GM19099 (cell line): ENCODE measurements around the gene FLYWCH1.

Experiments
- POLR2A ChIP-seq: IDR thresholded peaks from 3 replicates; pipeline ENCODE4 v1.6.1; 2011; ENCODE audit warnings: low read depth; ENCODE audit not compliant: insufficient read length; ENCODE audit errors: extremely low read depth

Gene FLYWCH1

DNA sequence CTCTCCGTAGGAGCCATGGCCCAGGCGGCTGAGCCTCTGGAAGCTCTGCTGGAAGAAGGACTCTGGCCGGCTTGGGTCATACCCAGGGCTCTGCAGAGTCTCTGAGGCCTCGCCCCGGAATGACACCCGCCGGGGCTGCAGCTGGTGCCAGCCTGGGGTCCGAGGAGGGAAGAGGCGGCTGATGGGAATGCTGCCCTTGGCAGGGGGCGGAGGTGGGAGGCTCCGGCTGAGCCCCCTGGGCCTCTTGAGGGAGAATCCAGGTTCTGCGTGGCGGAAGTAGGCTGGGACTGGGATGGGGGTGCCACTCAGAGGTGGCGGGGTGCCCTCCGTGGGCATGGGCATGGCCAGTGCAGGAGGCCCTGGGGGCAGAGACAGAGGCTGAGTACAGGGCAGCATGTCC lies 64.9 kb downstream of the FLYWCH1 start:
- TF ChIP-seq POLR2A: no peak

DNA sequence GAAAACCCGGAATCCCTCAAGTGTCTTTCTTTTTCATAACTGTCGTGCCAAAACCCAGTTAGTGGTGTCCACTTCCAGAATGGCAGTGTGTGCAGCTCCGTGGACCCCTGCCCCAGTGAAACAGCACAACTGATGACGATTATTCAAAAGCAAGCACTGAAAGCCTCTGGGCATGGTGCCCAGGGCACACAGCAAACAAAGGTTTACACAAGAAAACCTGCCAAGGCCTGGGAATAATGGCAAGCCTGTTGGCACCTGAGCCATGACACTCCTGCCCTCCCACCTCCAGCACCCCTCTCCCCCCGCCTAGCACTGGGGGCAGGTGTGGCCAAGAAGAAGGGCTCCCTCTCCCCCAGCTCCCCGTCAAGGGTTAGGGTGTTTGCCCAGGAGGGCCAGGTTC lies 65.7 kb downstream of the FLYWCH1 start:
- no peak for TF ChIP-seq POLR2A

DNA sequence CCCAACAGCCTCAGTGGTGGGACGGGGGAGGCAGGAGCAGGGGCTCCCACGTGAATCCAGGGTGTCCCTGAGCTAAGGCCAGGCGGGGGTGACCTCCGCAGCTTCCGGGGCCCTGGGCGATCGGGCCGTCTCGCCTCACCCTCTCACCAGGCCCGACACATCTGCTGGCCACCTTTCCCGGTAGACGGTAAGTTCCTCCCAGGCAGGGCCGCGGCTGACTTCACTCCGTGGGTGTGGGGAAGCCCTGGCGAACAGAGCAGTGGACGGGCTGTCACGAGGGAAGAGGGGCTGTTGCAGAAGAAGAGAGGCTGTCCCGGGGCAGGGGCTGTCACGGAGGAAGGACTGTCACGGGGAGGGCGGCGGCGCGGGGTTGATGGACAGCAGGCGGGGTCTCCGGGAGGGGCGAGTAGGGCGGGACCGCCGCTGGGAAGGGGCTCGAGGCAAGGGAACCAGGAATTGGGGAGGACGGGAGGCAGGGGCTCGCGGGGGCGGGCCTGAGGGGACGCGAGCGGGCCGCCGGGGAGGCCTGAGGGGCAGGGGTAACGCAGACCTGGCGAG lies 68.0 kb downstream of the FLYWCH1 start:
- TF ChIP-seq POLR2A: no peak

DNA sequence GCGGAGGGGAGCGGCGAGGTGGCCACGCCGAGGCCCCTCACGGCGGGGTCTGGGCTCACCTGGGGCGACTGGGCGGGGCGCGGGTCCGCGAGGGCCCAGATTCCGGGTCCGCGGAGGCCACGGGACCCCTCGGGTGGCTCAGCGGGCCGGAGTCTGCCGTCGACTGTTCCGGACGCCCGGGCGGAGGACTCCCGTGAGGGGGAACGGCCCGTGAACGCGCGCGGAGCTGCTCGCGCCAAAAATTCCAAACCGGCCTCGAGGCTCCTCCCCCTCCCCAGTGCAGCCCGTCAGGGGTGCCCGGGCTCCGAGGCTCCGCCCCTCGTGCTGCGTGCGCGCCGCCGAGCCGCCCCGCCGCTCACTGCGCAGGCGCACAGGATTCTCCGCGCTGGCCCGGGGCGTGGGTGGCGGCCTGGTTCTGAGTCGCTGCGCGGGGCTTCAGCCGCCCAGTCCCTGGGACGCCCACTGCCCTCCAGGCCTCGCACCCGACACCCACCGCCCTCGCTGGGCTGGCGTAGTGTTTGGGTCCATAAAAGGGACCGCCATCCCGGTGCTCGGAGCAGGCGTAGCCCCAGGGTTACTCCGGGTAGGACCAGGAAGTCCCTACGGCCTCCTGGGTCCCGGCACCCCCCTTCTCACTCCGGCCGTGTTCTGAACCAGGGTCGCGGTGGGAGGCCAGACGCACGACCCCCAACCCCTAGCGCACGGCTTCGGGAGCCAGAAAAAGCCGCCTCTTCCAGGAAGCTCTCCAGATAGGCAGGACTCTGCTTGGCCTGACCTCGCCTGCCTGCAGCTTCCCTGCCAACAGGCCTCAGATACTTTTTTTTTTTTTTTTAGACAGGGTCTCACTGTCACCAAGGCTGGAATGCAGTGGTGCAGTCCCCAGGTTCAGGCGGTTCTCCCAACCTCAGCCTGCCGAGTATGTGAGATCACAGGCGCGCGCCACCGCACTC lies 68.8 kb downstream of the FLYWCH1 start, which contains the start of gene PKMYT1:
PKMYT1 (minus strand) TSS at position 220 of the 950 bp plus-strand sequence. CDS start 789 bp downstream, outside the sequence.
- peak; percentile 97 for TF ChIP-seq POLR2A

DNA sequence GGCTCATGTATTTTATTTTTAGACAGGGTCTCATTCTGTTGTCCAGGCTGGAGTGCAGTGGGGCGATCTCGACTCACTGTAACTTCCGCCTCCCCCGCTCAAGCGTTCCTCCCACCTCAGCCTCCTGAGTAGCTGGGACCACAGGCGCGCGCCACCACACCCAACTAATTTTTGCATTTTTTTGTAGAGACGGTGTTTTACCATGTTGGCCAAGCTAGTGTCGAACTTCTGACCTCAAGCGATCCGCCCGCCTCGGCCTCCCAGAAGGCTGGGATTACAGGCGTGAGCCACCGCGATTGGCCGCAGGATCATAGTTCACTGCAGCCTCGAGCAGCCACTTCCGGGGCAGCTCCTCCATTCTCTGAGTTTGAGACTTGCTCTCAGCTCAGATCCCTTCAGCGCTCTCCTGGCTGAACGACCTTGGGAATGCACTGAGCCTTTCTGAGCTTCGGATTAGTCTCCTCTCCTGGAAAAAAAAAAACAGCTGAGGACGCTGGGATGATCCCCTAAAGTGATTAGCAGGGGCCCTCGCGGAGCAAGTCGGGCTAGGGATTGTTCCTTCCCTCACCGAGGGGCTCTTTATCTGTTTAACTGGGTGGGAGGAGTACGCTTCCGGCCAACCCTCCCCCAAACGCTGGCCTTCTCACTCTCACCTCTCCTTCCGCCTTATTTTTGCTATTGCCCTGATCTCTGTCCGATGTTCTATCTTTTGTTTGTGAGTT lies 69.6 kb downstream of the FLYWCH1 start:
- TF ChIP-seq POLR2A: no peak

DNA sequence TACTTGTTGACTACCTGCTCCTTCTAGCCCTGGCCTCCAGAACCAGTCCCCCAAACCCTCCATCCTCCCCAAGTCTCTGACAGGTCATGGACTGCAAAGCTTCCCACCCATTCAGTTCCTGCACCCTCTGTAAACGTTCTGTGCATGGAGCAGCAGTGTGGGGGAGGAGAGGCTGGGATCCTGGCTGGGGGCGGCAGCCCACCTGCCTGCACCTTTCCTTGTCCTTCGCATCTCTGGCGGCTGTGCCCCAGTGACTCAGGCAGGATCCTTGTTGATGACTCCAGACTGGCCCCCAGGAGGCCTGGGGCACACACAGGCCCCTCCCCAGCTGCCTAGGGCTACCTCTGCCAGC lies 70.1 kb downstream of the FLYWCH1 start:
- TF ChIP-seq POLR2A: no peak

DNA sequence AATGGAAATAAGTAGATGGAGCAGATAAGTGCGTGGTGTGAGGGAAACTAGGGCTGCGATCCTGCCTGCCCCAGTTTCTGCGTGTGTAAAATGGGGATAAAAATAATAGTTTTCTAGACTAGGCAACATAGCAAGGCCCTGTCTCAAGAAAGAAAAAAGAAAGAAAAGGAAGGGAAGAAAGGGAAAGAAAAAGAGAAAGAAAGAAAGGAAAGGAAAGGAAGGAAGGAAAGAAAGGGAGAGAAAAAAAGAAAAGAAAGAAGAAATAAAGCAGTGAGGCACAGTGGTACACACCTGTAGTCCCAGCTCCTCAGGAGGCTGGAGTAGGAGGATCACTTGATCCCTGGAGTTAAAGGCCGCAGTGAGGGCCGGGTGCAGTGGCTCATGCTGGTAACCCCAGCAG lies 70.7 kb downstream of the FLYWCH1 start:
- TF ChIP-seq POLR2A: no peak

DNA sequence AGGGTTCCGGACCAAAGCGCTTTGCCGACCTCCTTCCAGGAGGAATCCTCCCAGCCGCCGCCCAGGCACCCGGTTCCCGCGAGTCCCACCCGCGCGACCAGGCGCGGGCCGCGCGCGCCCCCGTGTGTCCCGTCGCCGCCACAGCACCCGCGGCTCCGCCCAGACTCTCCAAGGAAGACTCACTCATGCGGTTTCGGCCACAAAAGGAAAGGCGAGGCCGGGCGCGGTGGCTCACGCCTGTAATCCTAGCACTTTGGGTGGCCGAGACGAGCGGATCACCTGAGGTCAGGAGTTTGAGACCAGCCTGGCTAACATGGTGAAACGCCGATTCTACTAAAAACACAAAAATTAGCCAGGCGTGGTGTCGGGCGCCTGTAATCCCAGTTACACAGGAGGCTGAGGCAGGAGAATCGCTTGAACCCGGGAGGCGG lies 72.0 kb downstream of the FLYWCH1 start:
- peak; percentile 42 for TF ChIP-seq POLR2A

DNA sequence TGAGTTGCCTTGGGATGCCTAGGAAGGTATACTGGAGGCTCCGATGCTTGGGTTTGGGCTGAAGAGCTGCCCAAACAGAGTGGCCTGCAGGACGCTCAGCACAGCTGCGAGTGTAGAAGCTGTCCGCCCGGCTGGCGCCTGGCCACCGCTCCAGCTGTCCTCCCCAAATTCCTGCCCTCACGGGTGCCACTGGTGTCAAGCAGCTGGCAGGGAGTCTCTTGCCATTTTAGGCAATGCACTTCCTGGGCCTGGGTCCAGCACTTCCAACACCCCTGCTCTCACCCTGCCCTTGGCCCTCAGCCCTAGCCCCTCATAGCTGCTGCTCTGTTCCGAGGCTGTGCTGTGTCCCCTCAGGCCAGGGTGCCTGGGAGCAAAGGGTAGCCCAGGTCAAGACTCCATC lies 73.7 kb downstream of the FLYWCH1 start:
- TF ChIP-seq POLR2A: no peak

DNA sequence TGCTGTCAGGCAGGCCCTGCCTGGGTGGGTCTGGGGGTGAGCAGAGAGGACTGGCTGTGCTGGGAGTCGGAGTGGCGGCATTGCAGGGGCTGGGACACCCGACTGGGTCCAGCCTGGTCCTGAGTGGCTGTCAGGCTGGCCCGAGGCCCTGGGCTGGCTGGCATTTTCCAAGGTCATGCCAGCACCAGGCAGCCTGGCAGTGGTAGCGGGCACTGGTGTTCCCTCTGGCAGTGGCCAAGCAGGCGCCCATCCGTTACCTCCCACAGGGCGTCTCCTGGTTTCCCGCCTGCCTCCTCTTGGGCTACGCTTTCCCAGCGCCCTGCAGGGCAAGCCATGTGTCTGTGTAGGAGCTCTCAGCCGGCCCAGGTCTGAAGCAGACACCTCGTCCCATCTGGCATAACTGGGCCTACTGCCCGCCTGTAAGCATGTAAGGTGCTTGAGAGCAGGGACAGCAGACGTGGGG lies 74.2 kb downstream of the FLYWCH1 start:
- TF ChIP-seq POLR2A: no peak

DNA sequence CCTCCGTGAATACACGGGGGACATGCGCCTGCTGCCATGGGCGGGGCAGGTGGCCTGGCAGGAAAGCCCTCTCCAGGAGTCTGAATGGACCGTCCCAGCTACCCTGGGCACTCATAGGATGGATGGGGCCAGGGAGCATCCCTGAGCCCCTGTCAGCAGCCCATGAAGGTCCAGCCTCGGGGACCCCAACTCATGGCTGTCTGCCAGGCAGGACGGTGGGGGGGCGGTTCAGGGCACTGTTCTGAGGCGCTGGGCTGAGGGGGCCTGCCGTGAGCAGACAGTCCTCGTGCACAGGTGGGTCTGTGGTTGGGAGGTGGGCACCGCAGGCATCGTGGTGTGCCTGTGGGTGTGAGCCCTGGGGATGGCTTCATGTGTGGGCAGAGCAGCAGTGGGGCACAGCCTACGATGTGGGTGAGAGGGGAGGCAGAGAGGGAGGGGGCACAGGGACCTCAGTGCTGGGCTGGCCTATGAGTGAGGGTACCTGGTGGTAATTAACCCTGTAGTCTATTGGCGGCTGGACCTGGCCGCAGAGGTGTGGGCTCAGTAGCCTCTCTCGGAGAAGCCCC lies 75.0 kb downstream of the FLYWCH1 start:
- TF ChIP-seq POLR2A: no peak

DNA sequence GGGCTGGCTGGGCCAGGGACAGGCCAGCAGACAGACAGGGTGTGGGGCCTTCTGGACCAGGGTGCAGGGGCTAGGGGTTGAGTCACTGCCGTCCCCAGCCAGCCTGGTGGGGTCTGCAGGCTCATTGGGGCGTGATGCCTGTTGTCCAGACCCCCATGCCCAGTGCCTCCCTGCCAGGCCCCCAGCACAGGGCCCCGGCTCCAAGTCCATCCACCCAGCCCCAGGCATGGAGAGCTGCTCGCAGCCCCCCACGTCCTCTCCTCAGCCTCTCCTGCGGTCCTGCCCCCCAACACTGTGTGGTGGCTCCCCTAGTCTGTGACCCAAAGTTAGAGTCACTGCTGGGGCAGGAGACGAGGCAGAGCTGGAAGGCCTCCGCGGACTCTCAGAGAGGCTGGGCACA lies 75.6 kb downstream of the FLYWCH1 start:
- no peak for TF ChIP-seq POLR2A

DNA sequence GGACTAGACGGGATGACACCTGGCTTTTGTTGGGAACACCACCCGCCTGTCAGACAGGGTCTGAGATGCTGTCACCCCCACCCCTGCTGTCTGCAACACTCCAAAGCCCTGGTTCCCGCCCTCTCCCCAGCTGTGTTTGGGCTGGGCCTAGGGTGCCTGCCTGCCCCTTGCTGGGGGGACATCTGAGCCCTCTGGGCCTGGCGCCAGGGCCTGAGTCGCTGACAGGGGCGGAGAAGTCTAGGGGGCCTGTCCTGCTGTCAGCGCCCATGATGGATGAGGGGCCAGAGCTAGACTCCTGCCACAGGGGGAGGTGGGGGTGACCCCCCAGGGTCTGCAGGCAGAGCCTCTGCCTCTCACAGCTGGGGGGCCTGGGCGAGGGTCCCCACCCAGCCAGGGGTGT lies 76.1 kb downstream of the FLYWCH1 start:
- TF ChIP-seq POLR2A: no peak

DNA sequence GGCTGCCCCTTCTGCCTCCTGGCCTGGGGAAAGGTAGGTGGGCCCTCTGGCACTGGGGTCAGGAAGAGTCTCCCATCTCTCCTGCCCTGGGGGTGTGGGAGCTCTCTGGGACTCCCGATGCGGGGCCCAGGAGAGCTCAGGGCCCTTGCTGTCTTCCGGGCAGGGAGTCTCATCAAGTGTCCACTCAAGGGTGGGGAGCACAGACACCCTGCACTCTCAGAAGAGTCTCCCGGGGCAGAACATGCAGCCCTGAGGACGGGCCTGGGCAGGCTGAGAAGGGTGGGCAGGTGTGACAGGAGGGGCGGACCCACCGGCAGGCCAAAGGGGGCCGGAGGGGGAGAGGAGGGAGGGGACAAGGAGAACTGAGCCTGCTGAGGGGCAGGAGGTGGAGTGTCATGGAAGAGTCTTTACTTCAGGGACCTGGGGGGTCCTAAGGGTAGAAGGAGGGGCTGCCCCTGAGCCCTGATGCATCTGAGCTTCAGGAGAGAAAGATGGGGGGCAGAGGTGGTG lies 76.9 kb downstream of the FLYWCH1 start:
- TF ChIP-seq POLR2A: no peak

DNA sequence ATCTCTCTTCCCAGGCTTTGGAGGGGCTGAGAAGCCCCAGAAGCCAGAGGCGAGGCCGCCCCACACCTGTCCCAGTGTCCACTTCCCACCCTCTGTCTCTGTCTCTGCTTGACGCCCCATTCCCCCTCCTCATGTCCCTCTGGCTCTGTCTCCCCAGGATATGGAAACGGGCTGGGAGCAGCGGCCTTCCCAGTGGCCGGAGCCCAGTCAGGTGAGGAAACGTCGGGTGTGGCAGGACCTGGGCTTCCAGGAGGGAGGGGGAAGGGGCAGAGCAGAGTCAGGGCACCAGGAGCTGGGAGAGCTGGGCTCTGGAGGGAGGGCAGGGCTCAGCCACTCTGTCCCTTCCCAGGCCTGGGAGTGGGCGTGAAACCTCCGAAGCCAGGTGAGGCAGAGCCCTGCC lies 79.2 kb downstream of the FLYWCH1 start:
- TF ChIP-seq POLR2A: no peak
